HPDE6-E6E7 (cell line): ENCODE measurements around the gene REXO4.

Experiments used
- DNase-seq: peaks from one replicate; pipeline ENCODE4 v3.0.0; 2011; ENCODE audit warnings: missing footprints; ENCODE audit errors: extremely low spot score

REXO4 gene

DNA sequence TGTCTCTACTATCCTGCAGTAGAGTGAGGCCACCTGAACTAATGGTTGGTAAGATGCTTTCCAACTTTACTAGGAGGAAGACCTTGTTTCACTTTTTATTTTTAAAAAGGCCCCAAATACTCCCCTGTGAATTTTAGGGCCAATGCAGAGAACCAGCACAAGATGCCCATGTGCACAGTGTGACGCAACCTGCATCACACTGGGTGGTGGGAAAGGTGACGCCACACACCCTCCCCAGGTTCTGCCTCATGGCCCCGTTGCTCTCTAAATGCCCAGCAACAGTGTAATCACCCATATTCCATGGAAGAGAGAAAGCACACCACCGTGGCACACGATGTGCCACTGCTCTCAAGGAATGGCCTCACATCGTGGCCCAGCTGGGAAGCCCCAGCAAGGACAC, 48.4 kb downstream of the REXO4 start:
- no peak for DNase-seq

DNA sequence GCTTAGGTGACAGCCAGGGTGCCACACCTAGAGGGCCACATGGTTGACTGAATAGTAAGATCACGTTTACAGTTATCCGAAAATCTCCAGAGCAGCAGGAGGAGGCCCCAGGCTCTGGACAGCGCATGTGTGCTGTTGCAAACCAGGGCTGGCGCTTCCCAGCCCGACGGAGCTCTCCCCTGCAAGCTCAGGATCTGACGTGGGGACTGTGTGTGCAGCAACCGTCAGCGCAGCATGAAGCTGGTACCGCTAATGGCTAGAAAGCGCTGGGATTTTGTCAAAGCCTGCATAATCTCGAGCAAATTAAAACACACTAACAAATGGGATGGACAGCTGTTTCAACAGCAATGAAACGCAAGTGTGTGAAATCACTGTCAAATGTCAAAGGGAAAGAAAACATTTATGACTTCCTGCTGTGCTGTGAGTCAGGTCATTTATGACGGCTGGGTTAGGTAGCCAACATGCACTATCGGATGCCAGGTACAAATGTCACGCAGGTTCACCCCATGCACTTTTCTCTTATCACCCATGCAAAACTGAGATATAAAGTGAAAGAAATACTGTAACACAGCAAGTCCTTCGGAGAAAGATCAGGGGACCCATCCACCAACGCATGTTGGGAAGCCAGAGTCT, 49.4 kb downstream of the REXO4 start:
- no peak for DNase-seq

DNA sequence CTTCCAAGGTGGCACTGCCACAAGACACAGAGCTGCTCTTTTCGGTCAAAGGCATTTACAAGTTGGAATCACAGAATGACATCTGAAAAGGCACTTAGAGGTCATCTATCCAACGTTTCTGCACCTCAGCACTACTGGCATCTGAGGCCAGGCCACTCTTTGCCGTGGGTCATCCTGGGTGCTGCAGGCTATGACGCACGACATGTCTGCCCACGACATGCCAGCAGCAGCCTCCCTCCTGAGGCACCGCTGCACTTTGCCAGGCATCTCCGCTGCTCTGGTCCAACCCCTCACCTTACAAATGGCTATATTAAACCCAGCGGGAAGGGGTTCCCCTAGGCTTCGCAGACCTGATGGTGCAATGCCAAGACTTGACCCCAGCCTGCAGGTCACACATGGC, 50.0 kb downstream of the REXO4 start:
- no peak for DNase-seq

DNA sequence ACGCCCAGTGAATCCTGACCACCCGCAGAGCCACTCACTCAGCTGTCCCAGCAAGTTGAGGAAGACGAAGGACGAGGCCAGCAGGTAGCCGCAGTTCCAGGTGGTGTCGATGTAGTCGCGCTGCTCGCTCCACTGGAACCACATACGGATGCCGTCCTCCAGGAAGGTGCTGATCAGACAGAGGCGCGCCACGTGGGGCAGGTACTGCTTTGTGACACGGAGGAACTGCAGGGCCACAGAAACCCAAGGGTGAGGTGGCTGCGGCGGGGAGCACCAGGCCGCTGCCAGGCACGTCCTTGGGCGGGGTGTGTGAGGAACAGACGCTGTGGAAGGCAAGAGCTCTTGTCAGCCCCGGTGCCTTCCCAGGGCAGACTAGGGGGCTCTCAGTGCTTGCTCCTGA, 50.6 kb downstream of the REXO4 start:
- DNase-seq, result no peak

DNA sequence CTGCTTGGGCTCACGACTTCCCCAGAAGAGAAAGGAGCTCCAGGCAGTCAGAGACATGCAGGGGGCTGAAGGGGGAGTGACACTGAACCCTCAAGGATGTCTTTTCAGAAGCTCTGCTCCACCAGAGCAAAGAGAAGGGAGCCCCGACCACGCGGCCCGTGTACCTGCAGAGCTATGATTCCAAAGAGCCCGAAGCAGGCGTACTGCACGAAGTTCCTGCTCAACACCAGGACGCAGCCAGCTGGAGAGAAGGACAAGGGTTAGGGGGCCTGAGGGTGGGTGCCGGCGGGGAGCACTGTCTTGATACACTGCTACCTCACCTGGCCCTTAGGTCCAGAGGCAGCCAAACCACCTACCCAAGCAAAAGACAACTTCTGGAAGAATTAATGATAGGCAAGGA, 51.4 kb downstream of the REXO4 start:
- no peak for DNase-seq

DNA sequence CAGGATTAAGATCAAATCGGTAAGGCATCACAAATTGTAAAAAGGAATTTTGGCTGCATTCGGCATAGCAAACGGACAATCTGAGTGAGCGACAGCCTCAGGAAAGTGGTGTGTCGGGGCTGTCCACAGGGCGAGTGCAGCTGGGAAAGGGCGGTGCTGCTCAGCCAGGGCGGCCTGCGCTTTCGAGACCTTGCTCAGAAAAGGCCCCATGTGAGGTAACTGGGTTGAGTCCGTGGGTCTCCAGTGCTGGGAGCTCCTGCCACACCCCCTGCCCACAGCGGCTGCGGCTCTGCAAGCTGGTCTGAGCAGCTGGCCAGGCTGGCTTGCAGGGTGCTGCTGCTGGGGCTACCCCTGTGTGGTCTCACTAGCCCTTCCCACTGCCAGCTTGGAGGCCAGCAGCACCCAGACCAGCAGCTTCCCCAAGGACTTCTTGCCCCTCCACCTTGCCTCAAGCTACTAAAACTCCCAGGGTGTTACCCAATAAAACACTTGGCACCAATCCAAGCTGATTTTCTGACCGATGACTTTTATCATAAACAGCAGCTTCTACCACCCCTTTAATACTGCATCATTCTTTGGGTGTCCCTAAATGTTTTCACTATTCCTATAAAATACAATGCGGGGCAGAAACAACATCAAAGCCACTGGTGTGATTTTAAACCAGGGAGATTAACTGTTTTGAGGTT, 55.3 kb downstream of the REXO4 start:
- no peak for DNase-seq

DNA sequence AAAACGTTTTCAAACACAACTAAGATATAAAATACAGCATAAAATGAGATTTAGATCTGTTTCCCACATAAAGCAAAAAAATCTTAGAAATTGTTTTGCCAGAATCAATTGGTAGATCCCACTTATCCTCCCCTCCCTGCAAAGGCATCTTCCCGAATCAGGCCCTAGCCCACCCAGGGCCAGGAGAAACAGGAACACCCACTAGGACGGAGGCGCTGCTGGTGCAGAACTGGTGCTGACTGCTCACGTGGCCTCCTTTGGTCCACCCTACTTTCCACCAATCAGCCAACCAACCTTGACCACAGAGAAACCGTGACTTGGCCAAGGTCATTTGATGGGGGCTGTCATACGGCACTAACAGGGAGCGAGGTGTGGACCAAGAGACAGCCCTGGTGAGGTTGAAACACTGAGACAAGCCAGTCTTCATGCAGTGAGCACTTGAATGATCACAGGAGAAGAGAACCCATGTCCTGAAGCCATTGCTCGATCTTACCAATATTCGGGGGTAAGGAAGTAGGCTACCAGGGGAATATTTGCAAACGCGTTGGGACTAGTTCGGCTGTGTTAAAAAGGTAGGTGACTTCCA, 56.2 kb downstream of the REXO4 start:
- DNase-seq, result no peak

DNA sequence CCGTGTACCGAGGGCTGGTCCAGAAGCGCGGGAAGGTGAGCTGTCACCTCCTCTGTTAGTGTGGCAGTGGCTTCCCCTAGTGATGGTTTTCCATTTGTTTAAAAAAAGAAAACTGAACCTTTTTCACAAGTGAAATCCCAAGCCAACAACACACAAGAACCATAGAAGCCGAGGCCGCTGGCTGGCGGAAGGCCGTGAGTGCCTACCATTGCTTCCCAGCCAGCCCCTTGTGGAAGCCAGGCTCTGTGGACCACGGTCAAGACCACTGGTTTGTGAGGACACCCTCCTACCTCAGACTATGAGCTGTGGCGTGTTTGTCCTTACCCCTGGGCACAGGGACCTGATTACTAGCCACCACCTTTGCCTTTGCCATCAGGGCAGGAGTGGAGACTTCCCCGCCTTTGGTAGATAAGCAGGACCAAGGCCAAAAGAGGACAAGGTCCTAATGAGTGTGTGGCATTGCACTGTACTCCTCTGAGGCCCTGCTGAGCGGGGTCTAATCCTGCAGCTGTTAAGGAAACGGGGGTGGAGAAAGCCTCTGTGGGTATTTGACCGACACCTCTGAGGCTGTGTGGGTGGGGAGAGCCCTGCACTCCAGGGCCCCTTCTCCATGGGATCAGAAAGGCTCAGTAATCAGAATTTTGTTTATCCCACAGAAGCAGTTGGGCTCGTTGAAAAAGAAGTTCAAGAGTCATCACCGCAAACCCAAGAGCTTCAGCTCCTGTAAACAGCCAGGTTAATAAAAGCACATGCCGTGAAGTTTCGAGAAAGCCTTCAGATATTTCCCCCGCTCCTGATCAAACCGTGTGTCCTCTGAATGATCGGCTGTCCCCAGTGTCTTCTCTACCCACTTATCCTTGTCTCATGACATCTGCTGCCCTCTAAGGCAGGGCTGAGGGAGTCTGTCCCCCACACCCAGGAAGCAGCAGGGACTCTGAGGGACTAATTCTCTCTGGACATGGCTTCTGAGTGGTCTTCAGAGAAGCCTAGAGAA, 57.1 kb downstream of the REXO4 start:
- no peak for DNase-seq

DNA sequence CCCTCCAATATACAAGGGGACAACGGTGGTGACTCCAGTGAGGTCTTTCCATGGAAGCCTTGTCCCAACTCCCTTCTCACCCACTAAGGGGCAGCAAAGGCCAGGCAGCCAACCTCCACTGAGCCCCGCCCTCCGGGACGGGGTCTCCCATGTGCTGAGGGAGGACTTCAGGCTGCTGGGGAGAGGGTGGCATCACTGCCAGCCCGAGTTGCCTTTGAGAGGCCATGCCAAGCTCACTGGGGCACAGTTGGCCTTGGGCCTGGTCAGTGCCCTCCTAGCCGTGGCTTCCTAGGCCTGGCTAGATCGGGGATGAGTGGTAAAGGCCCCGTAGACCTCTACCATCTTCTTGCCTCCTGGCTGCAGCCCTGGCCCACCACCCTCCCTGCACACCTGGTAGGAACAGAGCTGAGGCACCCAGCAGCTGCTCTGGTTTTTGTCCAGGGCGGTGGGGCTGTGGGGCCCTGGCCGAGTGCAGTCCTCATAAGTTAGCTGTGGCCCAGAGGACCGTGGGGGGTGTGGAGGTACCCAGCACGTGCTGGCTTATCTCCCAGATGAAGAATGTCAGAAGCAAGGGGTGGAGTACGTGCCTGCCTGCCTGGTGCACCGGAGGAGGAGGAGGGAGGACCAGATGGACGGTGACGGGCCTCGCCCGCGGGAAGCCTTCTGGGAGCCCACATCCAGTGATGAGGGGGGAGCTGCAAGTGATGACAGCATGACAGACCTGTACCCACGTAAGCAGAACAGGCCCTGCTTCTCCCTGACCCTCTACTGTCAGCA, 58.2 kb downstream of the REXO4 start:
- DNase-seq, result no peak

DNA sequence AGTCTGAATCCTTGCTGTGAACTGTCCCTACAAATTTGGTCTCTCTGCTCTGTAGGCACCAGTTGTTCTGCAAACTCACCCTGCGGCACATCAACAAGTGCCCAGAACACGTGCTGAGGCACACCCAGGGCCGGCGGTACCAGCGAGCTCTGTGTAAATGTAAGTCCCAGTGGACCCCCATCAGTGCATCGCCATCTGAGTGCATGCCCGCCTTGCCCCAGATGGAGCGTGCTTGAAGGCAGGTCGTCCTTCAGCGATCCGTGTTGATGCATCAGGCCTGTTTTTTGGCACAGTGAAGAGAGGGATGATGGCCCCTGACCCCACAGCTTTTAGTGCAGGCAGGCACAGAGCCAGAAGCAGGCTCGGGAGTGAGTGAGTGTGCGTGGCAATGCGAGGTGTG, 60.2 kb downstream of the REXO4 start:
- DNase-seq, result no peak

DNA sequence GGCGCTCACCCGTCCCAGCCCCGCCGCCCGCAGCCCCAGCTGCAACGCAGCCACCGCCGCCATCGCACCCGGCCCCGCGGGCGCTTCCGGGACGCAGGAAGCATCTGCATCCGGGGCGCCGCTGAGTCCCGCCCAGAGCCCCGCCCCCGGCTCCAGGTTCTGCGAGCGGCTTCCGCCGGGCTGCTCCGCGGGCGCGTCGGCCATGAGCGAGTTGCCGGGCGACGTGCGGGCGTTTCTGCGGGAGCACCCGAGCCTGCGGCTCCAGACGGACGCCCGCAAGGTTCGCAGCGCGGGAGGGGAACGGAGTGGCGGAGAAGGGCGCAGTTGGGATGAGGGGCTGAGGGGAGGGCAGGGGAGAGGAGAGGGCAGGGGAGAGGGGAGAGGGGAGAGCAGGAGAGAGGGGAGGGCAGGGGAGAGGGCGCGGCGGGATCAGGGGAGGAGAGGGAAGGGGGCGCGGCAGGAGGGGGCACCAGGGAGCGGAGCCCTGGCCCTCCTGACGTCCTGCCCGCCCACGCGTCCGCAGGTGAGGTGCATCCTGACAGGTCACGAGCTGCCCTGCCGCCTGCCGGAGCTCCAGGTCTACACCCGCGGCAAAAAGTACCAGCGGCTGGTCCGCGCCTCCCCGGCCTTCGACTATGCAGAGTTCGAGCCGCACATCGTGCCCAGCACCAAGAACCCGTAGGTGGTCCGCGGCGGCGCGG, 61.3 kb downstream of the REXO4 start, which contains the start of the genes SURF1 and SURF2:
TSS of gene SURF1 (minus strand) at position 97 of the 701 bp plus-strand sequence. CDS start at position 63, 34 bp downstream.
TSS of gene SURF2 (plus strand) at position 160 of the 701 bp plus-strand sequence. CDS start at position 203, 43 bp downstream.
- DNase-seq, result peak; percentile 81
